SK-N-SH (cell line): ENCODE data around the gene ZBTB7B. TPM values are rescaled to one million over a fixed set of nuclear protein-coding genes. Genes with fewer than 3 reads are reported as not detected.

Experiments used
- CTCF ChIA-PET: fragments of 300-600, 350-600 bp; formaldehyde crosslinking; extraction: SDS; loops from one replicate; lab custom pipeline; 2021; lab: Yijun Ruan, JAX
- POLR2A ChIA-PET: fragments of 350-600 bp; sonication (Branson Sonifier 250); formaldehyde crosslinking; extraction: SDS; loops from one replicate; lab custom pipeline; 2020; ENCODE audit warnings: antibody characterized with exemption, inconsistent platforms; lab: Yijun Ruan, JAX
- DNase-seq: peaks from one replicate; pipeline ENCODE4 v3.0.0; 2012
- H2AFZ ChIP-seq: fragments of 200-600 bp; sonication (generic); 2 replicates; pipeline ENCODE4 v1.8.1; 2016; ENCODE audit warnings: antibody characterized with exemption, mild to moderate bottlenecking, low read depth
- H3F3A ChIP-seq: fragments of 200-600 bp; sonication (generic); replicated peaks from 2 replicates; pipeline ENCODE3; 2016; ENCODE audit warnings: antibody characterized with exemption, mild to moderate bottlenecking; ENCODE audit not compliant: insufficient read depth
- H3K27ac ChIP-seq, 2 experiments: fragments of 200-500 bp in 1 of 2; fragments of 200-600 bp in 1 of 2; sonication (Bioruptor generic) in 1 of 2; sonication (generic), shearing (Covaris generic) in 1 of 2; 2 replicates each; pipeline versions ENCODE4 v1.5.1 to v1.6.1; 2014 to 2016; ENCODE audit warnings: low read depth in 2 of 2, inconsistent platforms in 1 of 2, low read length in 1 of 2, mild to moderate bottlenecking in 1 of 2, mixed read lengths in 1 of 2
- H3K27me3 ChIP-seq: fragments of 200-600 bp; sonication (generic), shearing (Covaris generic); 2 replicates; pipeline ENCODE4 v1.6.1; 2016; ENCODE audit warnings: mixed run types; ENCODE audit not compliant: insufficient read depth
- H3K36me3 ChIP-seq, 2 experiments: fragments of 200-500 bp in 1 of 2; fragments of 200-600 bp in 1 of 2; sonication (Bioruptor generic) in 1 of 2; sonication (generic) in 1 of 2; replicated peaks in 1 of 2; 2 replicates each; pipeline versions ENCODE3 to v1.5.1; 2014 to 2016; ENCODE audit warnings: low read length in 1 of 2, mild to moderate bottlenecking in 1 of 2; ENCODE audit not compliant: insufficient read depth in 2 of 2, control insufficient read depth in 1 of 2
- H3K4me1 ChIP-seq, 2 experiments: fragments of 200-500 bp in 1 of 2; fragments of 200-600 bp in 1 of 2; sonication (Bioruptor generic) in 1 of 2; sonication (generic), shearing (Covaris generic) in 1 of 2; 2 replicates each; pipeline versions ENCODE4 v1.5.1 to v1.6.1; 2014 to 2016; ENCODE audit warnings: low read depth in 1 of 2, low read length in 1 of 2, mixed run types in 1 of 2; ENCODE audit not compliant: insufficient read depth in 2 of 2, control insufficient read depth in 1 of 2
- H3K4me2 ChIP-seq: fragments of 200-600 bp; sonication (generic), shearing (Covaris generic); 2 replicates; pipeline ENCODE4 v1.6.1; 2017; ENCODE audit warnings: mixed run types
- H3K4me3 ChIP-seq, 2 experiments: fragments of 200-500 bp in 1 of 2; fragments of 200-600 bp in 1 of 2; sonication (Bioruptor generic) in 1 of 2; sonication (generic), shearing (Covaris generic) in 1 of 2; 2 replicates each; pipeline versions ENCODE4 v1.5.1 to v1.8.1; 2014 to 2016; ENCODE audit warnings: low read depth in 2 of 2, inconsistent platforms in 1 of 2, low read length in 1 of 2, mild to moderate bottlenecking in 1 of 2, mixed read lengths in 1 of 2, moderate library complexity in 1 of 2
- H3K79me2 ChIP-seq: fragments of 200-600 bp; sonication (generic); 2 replicates; pipeline ENCODE4 v1.8.1; 2017; ENCODE audit warnings: mild to moderate bottlenecking; ENCODE audit not compliant: insufficient read depth
- H3K9ac ChIP-seq: fragments of 200-600 bp; sonication (generic); 2 replicates; pipeline ENCODE4 v1.6.1; 2017; ENCODE audit warnings: mixed run types
- H3K9me2 ChIP-seq: fragments of 200-600 bp; sonication (generic); 2 replicates; pipeline ENCODE4 v1.6.1; 2017; ENCODE audit warnings: mixed run types
- H3K9me3 ChIP-seq: fragments of 200-600 bp; sonication (generic); 2 replicates; pipeline ENCODE4 v1.6.1; 2017; ENCODE audit warnings: mixed run types, mild to moderate bottlenecking, moderate library complexity
- H4K20me1 ChIP-seq: fragments of 200-600 bp; sonication (generic); 2 replicates; pipeline ENCODE4 v1.6.1; 2017; ENCODE audit warnings: mild to moderate bottlenecking, mixed run types; ENCODE audit not compliant: insufficient read depth
- CHD2 ChIP-seq: fragments of 150-350 bp; IDR thresholded peaks from 2 replicates; pipeline ENCODE4 v1.6.1; 2018; ENCODE audit warnings: low read length; ENCODE audit not compliant: partially characterized antibody
- CTCF ChIP-seq: fragments of 200-600 bp; sonication (generic); IDR thresholded peaks from 2 replicates; pipeline ENCODE4 v1.6.1; 2017; ENCODE audit warnings: antibody characterized with exemption, mild to moderate bottlenecking, moderate library complexity
- FOXM1 ChIP-seq: IDR thresholded peaks from 2 replicates; pipeline ENCODE4 v1.4.0; 2012; ENCODE audit warnings: low read depth, mild to moderate bottlenecking
- GABPA ChIP-seq: IDR thresholded peaks from 2 replicates; pipeline ENCODE4 v1.4.0; 2012; ENCODE audit warnings: low read depth, mild to moderate bottlenecking
- JUND ChIP-seq: IDR thresholded peaks from 2 replicates; pipeline ENCODE4 v1.4.0; 2012
- MEF2A ChIP-seq: IDR thresholded peaks from 2 replicates; pipeline ENCODE4 v1.4.0; 2012; ENCODE audit warnings: low read depth, borderline replicate concordance
- NFIC ChIP-seq: IDR thresholded peaks from 2 replicates; pipeline ENCODE4 v1.4.0; 2012; ENCODE audit warnings: borderline replicate concordance
- PBX3 ChIP-seq: IDR thresholded peaks from 2 replicates; pipeline ENCODE4; 2012
- POLR2AphosphoS5 ChIP-seq: IDR thresholded peaks from 2 replicates; pipeline ENCODE4 v1.6.1; 2012; ENCODE audit warnings: low read depth, low read length
- RCOR1 ChIP-seq: fragments of 150-350 bp; IDR thresholded peaks from 2 replicates; pipeline ENCODE4 v1.6.1; 2017; ENCODE audit warnings: antibody characterized with exemption, low read length
- RXRA ChIP-seq: IDR thresholded peaks from 2 replicates; pipeline ENCODE4 v1.4.0; 2012; ENCODE audit warnings: low read depth, mild to moderate bottlenecking, borderline replicate concordance
- TCF12 ChIP-seq: IDR thresholded peaks from 2 replicates; pipeline ENCODE4 v1.4.0; 2012
- USF1 ChIP-seq: IDR thresholded peaks from 2 replicates; pipeline ENCODE4 v1.4.0; 2012; ENCODE audit warnings: low read depth, borderline replicate concordance
- ZBTB33 ChIP-seq: IDR thresholded peaks from 2 replicates; pipeline ENCODE4 v1.4.0; 2012; ENCODE audit warnings: low read depth, borderline replicate concordance
- WGBS: methylation state at CpG from one replicate; pipeline ENCODE4 v1.1.6; 2017; ENCODE audit warnings: low lambda C conversion rate; 5-methylcytosine and 5-hydroxymethylcytosine counted together
- polyA plus RNA-seq, 3 experiments: library from polyadenylated mRNA; depleted of rRNA; stranded (reverse); fragments of >200 nt; gene quantifications; 2 replicates each; pipeline ENCODE4 v1.2.3, GENCODE V29; 2012
- TF ChIP-seq, protein P1 (sequence below): IDR thresholded peaks from 2 replicates; pipeline ENCODE4 v1.4.0; 2012; ENCODE audit warnings: low read depth
- TF ChIP-seq, protein P2 (sequence below): fragments of 150-350 bp; IDR thresholded peaks from 2 replicates; pipeline ENCODE4 v1.6.1; 2017; ENCODE audit warnings: antibody characterized with exemption, low read length, low read depth, borderline replicate concordance

The ZBTB7B gene
- polyA plus RNA-seq, 1 of the 3 experiments (the other 2 are of a cell fraction): 15.7 TPM

- H3K36me3 ChIP-seq: peaks cover 6 to 40% of the 10 kb centered on the region in 2 experiments
- H3K9me3 ChIP-seq: no peaks in the 10 kb centered on the region
- no peak overlapping the region for H2AFZ ChIP-seq
- H3K4me2 ChIP-seq: no peak overlapping the region
- WGBS: 100% methylated on average over 1 of the region's 7 CpGs
- no peaks in the 10 kb centered on the region for H3K27me3 ChIP-seq
- no peak overlapping the region for H3K9ac ChIP-seq
- DNase-seq: no peak
- no peaks in the 10 kb centered on the region for H4K20me1 ChIP-seq
- CTCF ChIA-PET: interaction anchor here (0.9 to 37.5 kb wide), 5 partner anchors 12 to 102 kb away, joined by 3 to 640 read pairs (median 6); partner anchors contain the start of genes CKS1B, LENEP, SHC1 and ZBTB7B
- peaks cover 32% of the 10 kb centered on the region for H3K79me2 ChIP-seq
- H3K9me2 ChIP-seq: no peaks in the 10 kb centered on the region
- TF ChIP-seq, protein P1, sequence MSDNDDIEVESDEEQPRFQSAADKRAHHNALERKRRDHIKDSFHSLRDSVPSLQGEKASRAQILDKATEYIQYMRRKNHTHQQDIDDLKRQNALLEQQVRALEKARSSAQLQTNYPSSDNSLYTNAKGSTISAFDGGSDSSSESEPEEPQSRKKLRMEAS: no peak
- TF ChIP-seq PBX3 (no peak), MEF2A (no peak), TCF12 (no peak), USF1 (no peak), CHD2 (no peak), CTCF (no peak), NFIC (no peak), RCOR1 (no peak), ZBTB33 (no peak), POLR2AphosphoS5 (no peak), JUND (no peak), RXRA (no peak), GABPA (no peak), FOXM1 (no peak)
- TF ChIP-seq, protein P2, sequence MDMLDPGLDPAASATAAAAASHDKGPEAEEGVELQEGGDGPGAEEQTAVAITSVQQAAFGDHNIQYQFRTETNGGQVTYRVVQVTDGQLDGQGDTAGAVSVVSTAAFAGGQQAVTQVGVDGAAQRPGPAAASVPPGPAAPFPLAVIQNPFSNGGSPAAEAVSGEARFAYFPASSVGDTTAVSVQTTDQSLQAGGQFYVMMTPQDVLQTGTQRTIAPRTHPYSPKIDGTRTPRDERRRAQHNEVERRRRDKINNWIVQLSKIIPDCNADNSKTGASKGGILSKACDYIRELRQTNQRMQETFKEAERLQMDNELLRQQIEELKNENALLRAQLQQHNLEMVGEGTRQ: no peak
- no peak overlapping the region for H3K4me3 ChIP-seq
- H3K4me1 ChIP-seq: peaks cover 4 to 45% of the 10 kb centered on the region in 2 experiments; a peak in 3 of 4 replicates
- POLR2A ChIA-PET: interaction anchor here (0.7 to 1.5 kb wide), 2 partner anchors 15 to 19 kb away, joined by 3 to 5 read pairs; no protein-coding TSS in a partner anchor
- H3K27ac ChIP-seq: no peak overlapping the region
- peaks cover 22% of the 10 kb centered on the region for H3F3A ChIP-seq
Measured at GRCh38 chr1:154959426-154959780, 43.2 kb upstream of the ZBTB7B start.
